ENCODE data around the gene CELA3B.
"Not testable (repeated sequence)": the region's sequence is repeated elsewhere in the genome, so short reads cannot be mapped to it uniquely, and the experiment has no call there.

Gene CELA3B, protein sequence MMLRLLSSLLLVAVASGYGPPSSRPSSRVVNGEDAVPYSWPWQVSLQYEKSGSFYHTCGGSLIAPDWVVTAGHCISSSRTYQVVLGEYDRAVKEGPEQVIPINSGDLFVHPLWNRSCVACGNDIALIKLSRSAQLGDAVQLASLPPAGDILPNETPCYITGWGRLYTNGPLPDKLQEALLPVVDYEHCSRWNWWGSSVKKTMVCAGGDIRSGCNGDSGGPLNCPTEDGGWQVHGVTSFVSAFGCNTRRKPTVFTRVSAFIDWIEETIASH

DNA sequence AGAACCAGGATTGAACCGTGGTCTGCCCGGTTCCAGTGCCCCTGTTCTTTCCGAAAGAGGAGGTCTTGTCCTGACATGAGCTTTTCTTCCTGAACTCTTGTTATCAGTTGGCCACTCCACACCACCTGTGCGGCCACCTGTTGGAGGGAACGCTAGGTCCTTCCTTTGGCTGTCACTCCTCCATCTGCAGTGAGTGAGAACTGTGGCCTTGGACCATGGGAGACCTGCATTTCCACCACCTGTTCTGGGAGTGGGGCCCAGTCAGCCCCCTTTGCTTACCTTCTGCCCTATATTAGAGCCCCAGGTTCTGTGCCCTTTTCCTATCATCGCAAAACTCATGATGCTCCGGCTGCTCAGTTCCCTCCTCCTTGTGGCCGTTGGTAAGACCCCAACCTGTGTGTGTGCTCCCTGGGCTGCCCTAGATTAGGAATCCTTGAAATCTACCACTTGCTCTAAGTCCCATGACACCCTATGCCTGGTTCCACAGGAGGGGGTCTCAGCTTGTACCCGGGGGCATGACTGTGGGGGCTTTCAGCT lies at the start of gene CELA3B:
Gene CELA3B (plus strand): TSS at position 320 of the 537 bp plus-strand sequence. CDS start 18 bp downstream, at position 338.
- not testable (repeated sequence) for H3K4me1 Mint-ChIP-seq, H3K4me3 Mint-ChIP-seq, H3K36me3 Mint-ChIP-seq, H3K27ac Mint-ChIP-seq, ATAC-seq, H3K27me3 Mint-ChIP-seq, H3K9me3 Mint-ChIP-seq

GRCh38 chr1:21927533-21928237 lies 49.1 kb upstream of the CELA3B start:
- Mint-ChIP-seq H3K4me1 (peaks cover 6% of the 10 kb centered on the region), H3K4me3 (no peak overlapping the region), H3K27ac (no peak overlapping the region), H3K9me3 (no peaks in the 10 kb centered on the region), H3K27me3 (peaks cover 31% of the 10 kb centered on the region), H3K36me3 (no peaks in the 10 kb centered on the region)
- no peak for ATAC-seq

DNA sequence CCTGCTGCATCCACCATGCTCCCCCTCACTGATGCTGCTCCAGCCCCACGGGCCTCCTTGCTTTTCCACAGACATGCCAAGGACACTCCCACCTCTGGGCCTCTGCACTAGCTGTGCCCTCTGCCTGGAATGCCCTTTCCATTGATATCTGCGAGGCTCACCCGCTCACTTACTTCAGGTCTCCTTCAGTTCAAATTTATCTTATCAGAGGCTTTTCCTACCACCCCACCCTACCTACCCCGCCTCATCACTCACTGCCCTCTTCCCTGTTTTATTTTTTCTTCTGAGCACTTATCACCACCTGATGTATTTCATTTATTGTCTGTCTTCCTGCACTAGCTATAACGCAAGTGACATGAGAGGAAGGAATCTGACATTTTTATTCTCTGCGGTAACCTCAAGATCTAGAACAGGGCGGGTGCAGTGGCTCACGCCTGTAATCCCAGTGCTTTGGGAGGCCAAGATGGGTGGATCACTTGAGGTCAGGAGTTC lies 46.7 kb upstream of the CELA3B start:
- H3K36me3 Mint-ChIP-seq, result no peaks in the 10 kb centered on the region
- H3K27ac Mint-ChIP-seq, result no peak overlapping the region
- no peak for ATAC-seq
- no peak overlapping the region for H3K4me3 Mint-ChIP-seq
- H3K9me3 Mint-ChIP-seq, result no peaks in the 10 kb centered on the region
- peaks cover 6% of the 10 kb centered on the region for H3K4me1 Mint-ChIP-seq
- H3K27me3 Mint-ChIP-seq, result peaks cover 38% of the 10 kb centered on the region

DNA sequence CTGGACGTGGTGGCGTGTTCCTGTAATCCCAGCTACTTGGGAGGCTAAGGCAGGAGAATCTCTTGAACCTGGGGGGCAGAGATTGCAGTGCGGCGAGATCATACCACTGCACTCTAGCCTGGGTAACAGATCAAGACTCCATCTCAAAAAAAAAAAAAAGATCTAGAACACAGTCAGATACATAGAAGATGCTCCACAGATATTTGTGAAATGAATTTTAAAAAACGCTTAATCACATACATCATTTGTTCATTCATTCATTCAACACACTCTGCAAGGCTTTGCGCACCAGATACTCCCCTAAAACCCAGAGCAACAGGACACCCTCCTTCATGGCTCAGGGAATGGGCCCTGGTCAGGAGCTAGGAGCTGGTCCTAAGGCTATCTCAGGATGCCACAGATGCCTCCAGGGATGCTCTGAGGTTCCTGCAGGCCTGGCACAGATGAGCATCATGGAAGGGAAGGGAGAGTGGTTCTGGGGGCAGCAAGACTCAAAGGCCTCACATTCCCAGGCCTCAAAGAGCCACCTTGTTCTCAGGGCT lies 46.1 kb upstream of the CELA3B start:
- H3K9me3 Mint-ChIP-seq, result no peaks in the 10 kb centered on the region
- ATAC-seq, result no peak
- peaks cover 44% of the 10 kb centered on the region for H3K27me3 Mint-ChIP-seq
- no peak overlapping the region for H3K27ac Mint-ChIP-seq
- H3K36me3 Mint-ChIP-seq, result no peaks in the 10 kb centered on the region
- no peak overlapping the region for H3K4me3 Mint-ChIP-seq
- H3K4me1 Mint-ChIP-seq, result peaks cover 11% of the 10 kb centered on the region

- H3K27ac Mint-ChIP-seq, result no peak overlapping the region
- H3K4me1 Mint-ChIP-seq, result peaks cover 7% of the 10 kb centered on the region
- H3K36me3 Mint-ChIP-seq, result no peaks in the 10 kb centered on the region
- no peak for ATAC-seq
- H3K9me3 Mint-ChIP-seq, result no peaks in the 10 kb centered on the region
- H3K4me3 Mint-ChIP-seq, result no peak overlapping the region
- H3K27me3 Mint-ChIP-seq, result peaks cover 41% of the 10 kb centered on the region
Observed at GRCh38 chr1:21931171-21932093, 45.4 kb upstream of the CELA3B start.

DNA sequence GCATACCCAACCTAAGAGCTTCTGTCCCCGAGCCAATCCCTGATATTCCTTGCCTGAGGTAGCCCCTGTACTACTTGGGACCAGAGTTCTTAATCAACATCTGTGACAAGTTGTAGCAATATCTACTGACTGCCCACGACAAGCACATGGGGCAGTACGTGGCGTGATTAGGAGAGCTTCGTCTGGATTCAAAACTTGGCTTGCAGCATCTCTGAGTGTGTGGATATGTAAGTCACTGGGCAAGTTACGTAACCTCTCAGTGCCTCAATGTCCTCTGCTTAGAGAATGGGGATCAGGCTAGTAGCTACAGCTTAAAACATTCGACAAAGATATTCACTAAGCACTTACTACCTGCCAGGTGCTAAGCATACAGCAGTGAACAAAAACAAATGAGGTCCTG lies 44.7 kb upstream of the CELA3B start:
- no peak overlapping the region for H3K4me3 Mint-ChIP-seq
- no peaks in the 10 kb centered on the region for H3K36me3 Mint-ChIP-seq
- peaks cover 9% of the 10 kb centered on the region for H3K4me1 Mint-ChIP-seq
- no peaks in the 10 kb centered on the region for H3K9me3 Mint-ChIP-seq
- ATAC-seq, result no peak
- H3K27ac Mint-ChIP-seq, result no peak overlapping the region
- H3K27me3 Mint-ChIP-seq, result peaks cover 39% of the 10 kb centered on the region

DNA sequence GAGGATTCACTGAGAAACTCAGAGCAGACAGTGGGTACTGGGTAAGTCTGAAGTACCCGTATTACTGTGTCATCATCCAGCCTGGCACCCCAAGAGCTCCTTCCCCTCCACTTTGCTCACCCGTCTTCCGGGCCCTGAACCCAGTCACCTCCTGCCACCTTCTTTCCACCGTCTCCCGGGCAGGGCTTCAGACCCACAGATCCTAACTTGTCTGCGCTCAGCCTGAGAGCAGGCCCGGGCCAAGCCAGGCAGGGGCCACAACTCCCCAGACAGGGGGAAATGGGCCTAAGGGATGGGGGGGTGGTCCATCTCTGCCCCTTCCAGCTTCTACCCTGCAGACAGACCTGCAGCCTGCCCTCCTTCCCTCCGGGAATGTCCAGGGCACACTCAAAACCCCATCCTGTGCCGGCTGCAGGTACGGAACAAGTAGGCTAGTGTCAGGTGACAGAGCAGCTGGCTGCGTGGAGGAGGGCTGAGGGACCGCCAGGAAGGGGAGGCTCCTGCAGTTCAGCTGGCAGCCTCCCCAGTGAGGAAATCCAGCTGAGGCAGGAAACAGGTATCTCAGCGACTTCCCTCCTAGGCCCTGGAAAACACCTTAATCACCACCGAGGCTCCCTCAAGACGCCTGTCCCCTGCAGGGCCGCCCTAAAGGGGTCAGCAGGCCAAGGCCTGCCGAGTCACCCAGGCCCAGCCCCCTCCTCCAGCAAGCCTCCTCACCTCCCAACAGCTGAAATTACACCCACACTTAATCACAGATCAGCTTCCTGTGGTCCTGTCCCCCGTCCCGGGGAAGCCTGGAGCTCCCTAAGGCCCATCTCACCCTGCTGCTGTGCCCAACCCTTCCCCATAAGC lies 43.2 kb upstream of the CELA3B start:
- no peak for ATAC-seq
- Mint-ChIP-seq H3K27ac (no peak overlapping the region), H3K9me3 (no peaks in the 10 kb centered on the region), H3K4me3 (no peak overlapping the region), H3K4me1 (peaks cover 21% of the 10 kb centered on the region), H3K36me3 (no peaks in the 10 kb centered on the region), H3K27me3 (peaks cover 39% of the 10 kb centered on the region)

- peaks cover 25% of the 10 kb centered on the region for H3K4me1 Mint-ChIP-seq
- peak overlapping the region; percentile 24 for H3K4me3 Mint-ChIP-seq
- no peaks in the 10 kb centered on the region for H3K9me3 Mint-ChIP-seq
- no peak overlapping the region for H3K27ac Mint-ChIP-seq
- no peaks in the 10 kb centered on the region for H3K36me3 Mint-ChIP-seq
- H3K27me3 Mint-ChIP-seq, result peaks cover 27% of the 10 kb centered on the region
- ATAC-seq, result no peak
Observed at GRCh38 chr1:21935393-21935804, 41.4 kb upstream of the CELA3B start.

- no peak overlapping the region for H3K27ac Mint-ChIP-seq
- ATAC-seq, result no peak
- H3K4me1 Mint-ChIP-seq, result peaks cover 25% of the 10 kb centered on the region
- H3K4me3 Mint-ChIP-seq, result peak overlapping the region; percentile 18
- H3K27me3 Mint-ChIP-seq, result peaks cover 26% of the 10 kb centered on the region
- no peaks in the 10 kb centered on the region for H3K9me3 Mint-ChIP-seq
- H3K36me3 Mint-ChIP-seq, result no peaks in the 10 kb centered on the region
Observed at GRCh38 chr1:21935891-21936365, 40.9 kb upstream of the CELA3B start.

GRCh38 chr1:21936366-21937031 lies 40.3 kb upstream of the CELA3B start:
- H3K27me3 Mint-ChIP-seq, result peaks cover 26% of the 10 kb centered on the region

DNA sequence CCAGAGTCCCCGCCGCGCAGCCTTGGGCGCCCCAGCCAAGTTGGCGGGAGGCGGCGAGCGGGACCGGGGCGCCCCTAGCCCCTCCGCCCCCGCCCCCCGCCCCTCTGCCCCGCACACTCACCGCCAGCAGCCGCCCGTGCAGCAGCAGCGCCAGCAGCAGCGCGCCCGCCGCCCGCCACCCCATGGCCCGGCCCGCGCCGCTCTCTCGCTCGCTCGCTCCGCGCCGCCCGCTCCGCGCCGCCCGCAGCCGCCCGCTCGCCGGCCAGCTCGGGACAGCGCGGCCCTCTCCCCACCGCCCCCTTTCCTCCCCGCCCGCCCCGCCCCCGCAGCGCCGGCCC lies 39.8 kb upstream of the CELA3B start, which contains the start of gene HSPG2:
Gene HSPG2 (minus strand): TSS at position 277 of the 338 bp plus-strand sequence. CDS start 93 bp downstream, at position 184.
- Mint-ChIP-seq H3K27me3 (peaks cover 26% of the 10 kb centered on the region), H3K9me3 (no peaks in the 10 kb centered on the region), H3K4me1 (peaks cover 25% of the 10 kb centered on the region), H3K36me3 (no peaks in the 10 kb centered on the region), H3K27ac (peak within 1 kb of the TSS; percentile 57), H3K4me3 (peak within 1 kb of the TSS; percentile 85)
- peak; percentile 39 for ATAC-seq

More at GRCh38 chr1:21936366-21937031, 40.3 kb upstream of the CELA3B start:
- Mint-ChIP-seq H3K9me3 (no peaks in the 10 kb centered on the region), H3K27ac (no peak overlapping the region), H3K4me3 (peak overlapping the region; percentile 30), H3K4me1 (peaks cover 25% of the 10 kb centered on the region), H3K36me3 (no peaks in the 10 kb centered on the region)
- peak; percentile 49 for ATAC-seq

GRCh38 chr1:21937372-21938121 lies 39.3 kb upstream of the CELA3B start:
- ATAC-seq, result peak; percentile 87
- Mint-ChIP-seq H3K4me1 (peaks cover 25% of the 10 kb centered on the region), H3K27ac (peak overlapping the region; percentile 57), H3K4me3 (peak overlapping the region; percentile 85), H3K27me3 (peaks cover 26% of the 10 kb centered on the region), H3K9me3 (no peaks in the 10 kb centered on the region), H3K36me3 (no peaks in the 10 kb centered on the region)
